Small intestine (tissue), 7 donors: Measurements from ENCODE around the gene CSH2. TPM values are rescaled to one million over a fixed set of nuclear protein-coding genes. Genes with fewer than 3 reads are reported as not detected.

Experiments
- DNase-seq, 2 donors: peaks; one replicate each; pipeline versions ENCODE4 v3.0.0 to v3.0.0-alpha.2; 2013
- FAIRE-seq: peaks from 2 replicates; lab custom pipeline; 2012; peaks lifted over from hg19 to GRCh38; lab: Jason Lieb, UNC
- H3K27ac ChIP-seq, 3 donors: one replicate each; pipeline ENCODE4 v1.5.1; 2013; ENCODE audit warnings: low read length in 2 of 3, mild to moderate bottlenecking in 2 of 3, control low read depth in 1 of 3, inconsistent platforms in 1 of 3, low read depth in 1 of 3, moderate library complexity in 1 of 3
- H3K27me3 ChIP-seq, 3 donors: one replicate each; pipeline ENCODE4 v1.6.1; 2013; ENCODE audit warnings: low read length in 3 of 3, inconsistent platforms in 1 of 3; ENCODE audit not compliant: control insufficient read depth in 3 of 3, insufficient read depth in 3 of 3
- H3K36me3 ChIP-seq, 3 donors: one replicate each; pipeline ENCODE4 v1.6.1; 2013; ENCODE audit warnings: low read length in 3 of 3, inconsistent platforms in 1 of 3, low read depth in 1 of 3, mild to moderate bottlenecking in 1 of 3, moderate library complexity in 1 of 3; ENCODE audit not compliant: control insufficient read depth in 3 of 3, insufficient read depth in 2 of 3
- H3K4me1 ChIP-seq, 3 donors: one replicate each; pipeline ENCODE4 v1.6.1; 2013; ENCODE audit warnings: low read length in 2 of 3, inconsistent platforms in 1 of 3, low read depth in 1 of 3, mild to moderate bottlenecking in 1 of 3, moderate library complexity in 1 of 3; ENCODE audit not compliant: control insufficient read depth in 3 of 3, insufficient read depth in 2 of 3
- H3K4me3 ChIP-seq, 3 donors: one replicate each; pipeline ENCODE4 v1.5.1; 2013; ENCODE audit warnings: low read length in 3 of 3, control low read depth in 1 of 3, inconsistent platforms in 1 of 3, low read depth in 1 of 3, mild to moderate bottlenecking in 1 of 3, moderate library complexity in 1 of 3
- H3K9me3 ChIP-seq, 2 donors: one replicate each; pipeline ENCODE4 v1.6.1; 2013; ENCODE audit warnings: low read depth in 1 of 2, low read length in 1 of 2; ENCODE audit not compliant: control insufficient read depth in 2 of 2, insufficient read depth in 1 of 2
- WGBS, 3 donors: extraction: QIAGEN DNeasy Blood & Tissue Kit; methylation state at CpG; one replicate each; pipeline ENCODE4 v1.1.7; 2013; 5-methylcytosine and 5-hydroxymethylcytosine counted together
- polyA plus RNA-seq, 4 donors: library from polyadenylated mRNA; stranded (reverse) in 3 of 4; unstranded in 1 of 4; fragments of 200-250 nt in 3 of 4; fragments of 120-200 nt in 1 of 4; gene quantifications; one replicate each; pipeline versions ENCODE4 v1.2.1 to v1.2.3, GENCODE V29; 2013
- donor health status: healthy with polysubstance abuse.
- donor health status: control.
- donor health status: control.
- donor health status: Bipolar disorder and iron deficiency.
- donor health status: healthy.

CSH2 gene
- polyA plus RNA-seq, 4 donors: 0.32 TPM; not detected in 3

- no peaks in the 10 kb centered on the region for H3K9me3 ChIP-seq
- no peak overlapping the region for H3K4me3 ChIP-seq
- no peak overlapping the region for H3K27ac ChIP-seq
- H3K36me3 ChIP-seq: peaks cover 12 to 65% (median 16%) of the 10 kb centered on the region in 3 donors
- FAIRE-seq (no peak), DNase-seq (no peak)
- peaks cover 9 to 21% (median 17%) of the 10 kb centered on the region in 3 donors for H3K4me1 ChIP-seq
- WGBS, 3 donors: 84 to 89% (median 85%) methylated on average over 12 of the region's 12 CpGs
- H3K27me3 ChIP-seq: no peaks in the 10 kb centered on the region
Measured at GRCh38 chr17:63837480-63837879, 36.0 kb downstream of the CSH2 start.

GRCh38 chr17:63836811-63837210, 36.7 kb downstream of the CSH2 start:
- H3K27me3 ChIP-seq: no peaks in the 10 kb centered on the region
- peaks cover 16 to 72% (median 21%) of the 10 kb centered on the region in 3 donors for H3K36me3 ChIP-seq
- no peak for FAIRE-seq
- no peak overlapping the region for H3K4me3 ChIP-seq
- 96 to 97% (median 96%) methylated on average over 7 of the region's 7 CpGs for WGBS, 3 donors
- DNase-seq: no peak
- peaks cover 9 to 21% (median 17%) of the 10 kb centered on the region in 3 donors for H3K4me1 ChIP-seq
- H3K27ac ChIP-seq: no peak overlapping the region
- no peaks in the 10 kb centered on the region for H3K9me3 ChIP-seq

- DNase-seq: no peak
- Histone ChIP-seq H3K36me3 (peaks cover 25 to 80% (median 27%) of the 10 kb centered on the region in 3 donors), H3K4me3 (no peak overlapping the region), H3K27me3 (no peaks in the 10 kb centered on the region), H3K9me3 (no peaks in the 10 kb centered on the region), H3K4me1 (peaks cover 3 to 9% (median 9%) of the 10 kb centered on the region in 3 donors), H3K27ac (no peak overlapping the region)
- FAIRE-seq: no peak
- 87 to 89% (median 87%) methylated on average over 9 of the region's 9 CpGs for WGBS, 3 donors
Measured at GRCh38 chr17:63835167-63835720, 38.2 kb downstream of the CSH2 start.

GRCh38 chr17:63834431-63835166, 38.9 kb downstream of the CSH2 start:
- Histone ChIP-seq H3K4me3 (no peak overlapping the region), H3K27ac (no peak overlapping the region), H3K27me3 (no peaks in the 10 kb centered on the region), H3K36me3 (peaks cover 28 to 86% (median 30%) of the 10 kb centered on the region in 3 donors), H3K9me3 (no peaks in the 10 kb centered on the region), H3K4me1 (peaks cover 3 to 7% (median 5%) of the 10 kb centered on the region in 3 donors)
- WGBS, 3 donors: 39 to 44% (median 41%) methylated on average over 13 of the region's 13 CpGs
- no peak for FAIRE-seq
- DNase-seq: peak; percentile 74 to 84

GRCh38 chr17:63833741-63834373, 39.6 kb downstream of the CSH2 start:
- H3K27ac ChIP-seq: no peak overlapping the region
- H3K9me3 ChIP-seq: no peaks in the 10 kb centered on the region
- no peak for FAIRE-seq
- H3K4me1 ChIP-seq: peaks cover 3 to 6% (median 3%) of the 10 kb centered on the region in 3 donors
- no peak for DNase-seq
- 92 to 94% (median 93%) methylated on average over 15 of the region's 15 CpGs for WGBS, 3 donors
- peaks cover 30 to 92% (median 31%) of the 10 kb centered on the region in 3 donors for H3K36me3 ChIP-seq
- H3K4me3 ChIP-seq: no peak overlapping the region
- H3K27me3 ChIP-seq: no peaks in the 10 kb centered on the region

GRCh38 chr17:63833026-63833740, 40.3 kb downstream of the CSH2 start:
- no peak overlapping the region for H3K4me3 ChIP-seq
- no peak for DNase-seq
- no peak for FAIRE-seq
- WGBS, 3 donors: 84 to 85% (median 85%) methylated on average over 14 of the region's 14 CpGs
- H3K36me3 ChIP-seq: peaks cover 30 to 90% (median 31%) of the 10 kb centered on the region in 3 donors
- no peaks in the 10 kb centered on the region for H3K27me3 ChIP-seq
- no peaks in the 10 kb centered on the region for H3K9me3 ChIP-seq
- H3K27ac ChIP-seq: no peak overlapping the region
- peaks cover 3 to 13% (median 5%) of the 10 kb centered on the region in 3 donors for H3K4me1 ChIP-seq

- no peaks in the 10 kb centered on the region for H3K27me3 ChIP-seq
- H3K4me3 ChIP-seq: no peak overlapping the region
- H3K9me3 ChIP-seq: no peaks in the 10 kb centered on the region
- DNase-seq (no peak), FAIRE-seq (no peak)
- H3K4me1 ChIP-seq: peaks cover 3 to 15% (median 5%) of the 10 kb centered on the region in 3 donors
- 79 to 83% (median 82%) methylated on average over 2 of the region's 2 CpGs for WGBS, 3 donors
- H3K27ac ChIP-seq: no peak overlapping the region
- H3K36me3 ChIP-seq: peaks cover 30 to 83% (median 31%) of the 10 kb centered on the region in 3 donors
Measured at GRCh38 chr17:63832455-63832854, 41.0 kb downstream of the CSH2 start.

- FAIRE-seq (no peak), DNase-seq (no peak)
- Histone ChIP-seq H3K27ac (no peak overlapping the region), H3K4me3 (no peak overlapping the region), H3K4me1 (peaks cover 3 to 15% (median 5%) of the 10 kb centered on the region in 3 donors), H3K9me3 (no peaks in the 10 kb centered on the region), H3K27me3 (no peaks in the 10 kb centered on the region), H3K36me3 (peaks cover 30 to 79% (median 31%) of the 10 kb centered on the region in 3 donors)
- 80 to 88% (median 88%) methylated on average over 5 of the region's 5 CpGs for WGBS, 3 donors
Measured at GRCh38 chr17:63832014-63832413, 41.5 kb downstream of the CSH2 start.
